ENCODE measurements around the gene EGLN2. TPM values are rescaled to one million over a fixed set of nuclear protein-coding genes. Genes with fewer than 3 reads are reported as not detected.
A peak's percentile ranks its signal among the peaks of the same experiment; 100 is the strongest.
"Not testable (repeated sequence)": the region's sequence is repeated elsewhere in the genome, so short reads cannot be mapped to it uniquely, and the experiment has no call there.

Gene EGLN2
- total RNA-seq, 1 donor from 2014 or later: 48.4 TPM

DNA sequence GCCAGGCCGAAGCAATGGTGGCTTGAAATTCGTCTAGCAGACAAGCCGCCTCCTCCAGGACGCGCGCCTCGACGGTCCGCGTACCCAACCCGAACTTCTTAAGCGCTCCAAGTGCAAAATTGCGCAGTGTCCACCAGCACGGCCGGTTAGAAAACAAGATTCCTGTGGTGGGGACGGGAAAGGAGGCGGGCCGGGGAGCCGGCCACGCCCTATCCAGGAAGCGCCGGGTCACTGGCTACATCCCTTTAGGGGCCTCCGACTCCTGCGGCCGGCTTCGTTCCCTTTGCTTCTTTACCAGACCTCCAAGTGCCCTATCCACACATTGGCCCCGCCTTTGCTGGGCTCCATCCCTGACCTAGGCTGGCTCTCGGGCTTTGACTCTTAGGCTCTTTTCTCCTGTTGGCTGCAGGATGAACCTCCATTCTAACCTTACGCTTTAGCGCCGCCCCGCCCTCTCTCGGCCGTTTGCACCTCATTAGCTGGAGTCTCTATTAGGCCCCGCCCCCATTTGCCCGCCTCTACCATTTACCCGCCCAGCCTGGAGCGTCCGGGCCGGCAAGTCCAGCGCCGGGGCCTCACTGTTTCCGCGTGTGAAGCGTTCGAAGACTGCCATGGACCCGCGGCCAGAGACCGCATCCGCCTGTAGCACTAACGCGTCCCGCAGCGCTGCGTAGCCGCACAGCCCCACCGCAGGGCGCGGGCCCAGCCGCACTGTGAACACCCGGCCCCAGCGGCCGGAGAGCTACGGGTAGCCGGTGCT lies 11.8 kb downstream of the EGLN2 start:
- DNase-seq (ENCODE audit: low spot score): peak; percentile 91
- intact Hi-C loops (cut with DNase I): not testable (repeated sequence)

DNA sequence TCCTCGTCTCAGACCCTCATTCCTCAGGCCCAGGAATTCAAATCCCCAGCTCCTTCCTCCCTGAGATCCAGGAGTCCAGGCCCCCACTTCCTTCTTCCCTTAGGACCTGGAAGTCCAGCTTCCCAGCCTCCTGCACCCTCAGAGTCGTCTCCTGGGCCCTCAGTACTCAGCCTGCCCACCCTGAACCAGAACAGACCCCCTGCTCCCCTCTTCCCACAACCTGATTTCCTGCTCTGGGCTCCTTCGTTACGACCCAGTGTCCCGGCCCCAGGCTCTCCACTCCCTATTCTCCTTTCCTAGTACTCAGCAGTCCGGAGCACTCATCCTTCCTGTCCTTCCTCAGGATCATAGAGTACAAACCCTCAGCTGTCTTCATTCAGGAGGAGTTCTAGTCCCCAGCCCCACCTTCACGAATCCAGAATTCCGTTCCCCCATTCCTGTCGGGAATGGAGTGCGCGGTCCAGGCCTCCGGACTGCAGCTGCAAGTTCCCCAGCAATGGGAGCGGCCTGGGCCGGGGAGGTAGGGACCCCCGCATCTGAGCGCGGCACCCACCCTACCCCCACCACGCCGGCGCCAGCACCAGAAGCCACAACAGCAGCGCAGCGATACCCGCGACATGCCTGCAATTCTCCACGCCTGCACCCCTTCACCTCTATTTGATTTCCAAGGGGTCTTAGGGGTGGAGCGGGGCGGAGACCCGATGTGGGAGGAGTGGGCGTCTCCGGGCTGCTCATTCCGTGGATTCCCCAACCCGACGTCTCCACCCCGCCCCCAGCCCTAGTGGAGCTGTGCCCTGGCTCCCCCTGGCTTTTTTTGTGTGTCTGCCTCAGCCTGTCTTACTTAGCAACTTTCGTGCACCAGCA lies 12.7 kb downstream of the EGLN2 start:
- no peak for DNase-seq (ENCODE audit: low spot score)
- intact Hi-C loops (cut with DNase I): no loop called here

DNA sequence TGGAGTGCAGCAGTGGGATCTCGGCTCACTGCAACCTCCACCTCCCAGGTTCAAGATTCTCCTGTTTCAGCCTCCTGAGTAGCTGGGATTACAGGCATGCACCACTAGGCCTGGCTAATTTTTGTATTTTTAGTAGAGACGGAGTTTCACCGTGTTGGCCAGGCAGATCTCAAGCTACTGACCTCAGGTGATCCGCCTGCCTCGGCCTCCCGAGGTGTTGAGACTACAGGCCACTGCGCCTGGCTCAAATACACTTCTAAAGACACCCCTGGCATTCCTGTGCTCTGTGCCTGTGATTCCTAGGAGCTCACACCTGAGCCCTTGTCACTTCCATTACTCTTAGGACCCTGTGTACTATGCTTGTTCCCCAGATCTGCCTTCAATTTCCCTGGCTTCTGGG lies 13.6 kb downstream of the EGLN2 start:
- intact Hi-C loops (cut with DNase I); DNase-seq (ENCODE audit: low spot score): not testable (repeated sequence)

DNA sequence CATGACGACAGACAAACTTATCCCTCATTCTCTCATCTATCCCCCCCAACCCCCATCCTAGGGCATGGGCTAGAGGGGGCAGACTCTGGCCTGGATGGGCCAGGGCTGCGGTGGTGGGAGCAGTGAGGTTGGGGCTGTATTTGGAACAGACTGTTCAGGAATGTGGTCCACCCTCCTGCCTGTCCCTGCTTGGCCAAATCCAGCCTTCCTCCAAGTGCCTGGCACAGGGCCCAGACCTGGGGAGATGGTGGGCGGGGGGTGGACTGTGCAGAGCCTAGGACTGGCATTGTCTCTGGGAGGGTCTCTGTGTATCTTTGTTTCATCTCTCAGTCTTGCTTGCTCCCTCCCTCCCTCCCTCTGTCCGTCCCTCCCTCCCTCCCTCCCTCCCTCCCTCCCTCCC lies 14.2 kb downstream of the EGLN2 start:
- no peak for DNase-seq (ENCODE audit: low spot score)
- intact Hi-C loops (cut with DNase I): no loop called here

DNA sequence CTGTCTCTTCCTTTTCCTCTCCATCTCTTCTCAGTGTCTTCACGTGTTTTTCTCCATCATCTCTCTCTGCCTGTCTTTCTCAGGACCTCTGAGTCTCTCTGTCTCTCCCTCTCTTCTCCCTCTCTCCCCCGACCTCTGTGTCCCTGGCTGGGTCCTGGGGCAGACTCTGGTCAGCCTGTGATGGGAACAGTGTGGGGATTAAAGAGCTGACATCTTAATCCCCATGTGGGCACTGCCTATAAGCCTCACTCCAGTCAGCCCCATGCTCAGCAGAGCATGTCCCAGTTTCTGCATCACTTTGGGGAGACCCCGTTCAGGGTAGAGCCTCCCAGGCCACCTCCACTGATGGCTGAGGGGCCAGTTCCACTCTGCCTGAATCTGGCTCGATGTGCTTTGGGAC lies 16.2 kb downstream of the EGLN2 start:
- DNase-seq (ENCODE audit: low spot score): peak; percentile 55
- intact Hi-C loops (cut with DNase I): no loop called here

DNA sequence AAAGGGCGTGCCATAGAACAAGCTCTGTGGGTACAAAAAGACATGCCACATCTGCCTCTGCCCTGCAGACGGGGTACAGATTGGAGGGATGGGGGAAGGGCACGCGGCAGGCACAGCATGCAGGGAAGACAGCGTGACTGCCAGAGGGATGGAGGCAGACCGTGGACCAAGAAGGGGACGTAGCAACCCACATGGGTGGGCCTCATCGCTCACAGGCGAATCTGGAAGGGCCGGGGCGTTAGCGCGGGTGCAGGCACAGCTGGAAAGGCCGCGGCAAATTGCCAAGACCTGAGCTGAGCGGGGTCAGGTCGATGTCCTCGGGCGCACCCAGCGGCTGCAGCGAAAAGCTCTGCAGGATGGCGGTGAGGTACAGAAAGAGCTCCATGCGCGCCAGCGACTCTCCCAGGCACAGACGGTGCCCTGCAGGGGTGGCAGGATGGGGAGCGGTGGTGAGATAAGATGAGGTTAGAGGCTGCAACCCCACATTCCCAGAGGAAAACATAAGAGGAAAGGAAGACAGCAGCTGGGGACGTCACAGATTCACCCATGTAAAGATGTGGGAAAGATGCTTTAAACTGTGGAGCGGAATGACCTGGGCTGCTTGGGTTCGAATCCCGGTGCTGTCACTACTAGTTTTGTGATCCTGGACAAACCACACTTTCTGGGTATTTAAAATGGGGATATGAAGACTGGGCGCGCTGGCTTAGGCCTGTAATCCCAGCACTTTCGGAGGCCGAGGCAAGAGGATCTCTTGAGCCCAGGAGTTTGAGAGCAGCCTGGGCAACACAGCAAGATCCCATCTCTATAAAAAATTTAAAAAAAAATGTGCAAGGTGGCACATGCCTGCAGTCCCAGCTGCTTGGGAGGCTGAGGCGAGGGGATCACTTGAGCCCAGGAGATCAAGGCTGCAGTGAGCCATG lies 19.7 kb downstream of the EGLN2 start:
- intact Hi-C loops (cut with DNase I): loop anchor here (2.0 kb wide), 1 partner anchor 156 kb away; no protein-coding TSS in a partner anchor
- DNase-seq (ENCODE audit: low spot score): peak; percentile 87

DNA sequence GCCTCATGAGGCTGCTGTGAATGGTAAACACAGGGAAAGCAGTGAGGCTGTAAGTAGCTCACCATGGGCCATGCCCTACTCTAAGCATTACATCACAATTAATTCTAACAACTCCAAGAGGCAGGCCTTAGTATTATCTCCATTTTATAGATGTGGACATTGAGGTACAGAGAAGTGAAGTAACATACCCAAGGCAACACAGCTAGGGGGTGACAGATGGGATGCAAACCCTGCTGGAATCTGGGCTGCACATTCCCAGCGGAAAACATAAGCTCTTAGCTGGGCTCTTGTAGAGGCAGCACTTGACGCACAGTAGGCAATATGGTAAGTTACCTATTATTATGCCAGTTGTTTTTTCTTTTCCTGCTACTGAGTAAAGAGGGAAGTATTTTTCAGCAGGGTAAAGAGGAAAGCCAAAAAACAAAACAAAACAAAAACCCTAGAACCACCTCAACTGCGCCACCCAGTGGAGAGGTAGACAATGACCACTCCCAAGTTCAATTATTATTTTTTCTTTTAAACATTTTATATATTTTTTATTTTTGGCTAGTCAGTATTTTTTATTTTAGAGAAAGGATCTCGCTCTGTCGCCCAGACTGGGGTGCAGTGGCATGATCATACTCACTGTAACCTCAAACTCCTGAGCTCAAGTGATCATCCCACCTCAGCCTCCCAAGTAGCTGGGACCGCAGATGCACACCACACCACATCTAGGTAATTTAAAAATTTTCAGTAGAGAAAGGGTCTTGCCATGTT lies 20.7 kb downstream of the EGLN2 start:
- intact Hi-C loops (cut with DNase I): loop anchor here (2.0 kb wide), 1 partner anchor 157 kb away; no protein-coding TSS in a partner anchor
- not testable (repeated sequence) for DNase-seq (ENCODE audit: low spot score)

DNA sequence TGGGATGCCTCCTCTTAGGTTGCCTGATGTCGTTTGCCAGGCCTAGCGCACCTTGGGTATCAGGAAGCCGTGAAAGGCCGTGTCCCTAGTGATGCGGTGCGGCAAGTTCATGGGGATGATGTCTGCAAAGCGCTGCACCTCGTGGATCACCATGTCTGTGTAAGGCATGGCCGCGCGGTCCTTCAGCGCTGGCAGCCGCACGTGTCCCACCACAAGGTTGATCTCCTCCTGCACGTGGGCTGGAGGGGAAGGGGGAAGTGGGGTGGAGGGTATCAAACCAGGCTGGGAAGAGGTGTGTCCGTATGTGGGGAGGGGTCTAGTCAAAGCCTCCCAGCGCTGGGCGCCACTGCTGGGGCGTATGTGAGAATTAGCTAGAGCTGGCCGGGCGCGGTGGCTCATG lies 23.2 kb downstream of the EGLN2 start:
- intact Hi-C loops (cut with DNase I): no loop called here
- no peak for DNase-seq (ENCODE audit: low spot score)

DNA sequence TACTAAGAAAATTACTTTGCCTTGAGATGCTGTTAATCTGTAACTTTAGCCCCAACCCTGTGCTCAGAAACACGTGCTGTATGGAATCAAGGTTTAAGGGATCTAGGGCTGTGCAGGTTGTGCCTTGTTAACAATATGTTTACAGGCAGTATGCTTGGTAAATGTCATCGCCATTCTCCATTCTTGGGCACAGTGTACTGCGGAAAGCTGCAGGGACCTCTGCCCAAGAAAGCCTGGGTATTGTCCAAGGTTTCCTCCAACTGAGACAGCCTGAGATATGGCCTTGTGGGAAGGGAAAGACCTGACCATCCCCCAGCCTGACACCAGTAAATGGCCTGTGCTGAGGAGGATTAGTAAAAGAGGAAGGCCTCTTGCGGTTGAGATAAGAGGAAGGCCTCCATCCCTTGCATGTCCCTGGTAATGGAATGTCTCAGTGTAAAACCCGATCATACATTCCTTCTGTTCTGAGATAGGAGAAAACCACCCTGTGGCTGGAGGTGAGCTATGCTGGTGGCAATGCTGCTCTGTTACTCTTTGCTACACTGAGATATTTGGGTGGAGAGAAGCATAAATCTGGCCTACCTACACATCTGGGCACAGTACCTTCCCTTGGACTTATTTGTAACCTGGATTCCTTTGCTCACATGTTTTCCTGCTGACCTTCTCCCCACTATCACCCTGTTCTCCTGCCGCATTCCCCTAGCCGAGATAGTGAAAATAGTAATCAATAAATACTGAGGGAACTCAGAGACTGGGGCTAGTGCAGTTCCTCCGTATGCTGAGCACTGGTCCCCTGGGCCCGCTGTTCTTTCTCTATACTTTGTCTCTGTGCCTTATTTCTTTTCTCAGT lies 23.9 kb downstream of the EGLN2 start:
- intact Hi-C loops (cut with DNase I); DNase-seq (ENCODE audit: low spot score): not testable (repeated sequence)

DNA sequence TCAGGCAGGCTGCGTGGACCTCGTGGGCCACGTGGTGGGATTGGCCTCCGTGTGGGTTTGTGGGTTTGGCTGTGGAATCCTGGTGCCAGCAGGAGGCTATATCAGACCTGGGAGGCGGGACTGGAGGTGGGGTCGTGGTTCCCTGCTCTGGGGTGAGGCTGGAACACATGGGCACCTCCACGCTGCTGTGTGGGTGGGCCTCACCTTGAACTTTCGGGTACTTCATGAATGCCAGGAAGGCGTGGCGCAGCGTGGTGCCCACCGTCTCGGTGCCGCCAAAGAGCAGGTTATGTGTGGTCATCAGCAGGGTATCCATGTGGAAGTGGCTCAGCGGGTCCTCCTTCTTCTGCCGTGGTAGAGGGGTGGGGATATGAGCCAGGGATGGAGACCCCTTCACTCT lies 25.9 kb downstream of the EGLN2 start:
- DNase-seq (ENCODE audit: low spot score); intact Hi-C loops (cut with DNase I): not testable (repeated sequence)

DNA sequence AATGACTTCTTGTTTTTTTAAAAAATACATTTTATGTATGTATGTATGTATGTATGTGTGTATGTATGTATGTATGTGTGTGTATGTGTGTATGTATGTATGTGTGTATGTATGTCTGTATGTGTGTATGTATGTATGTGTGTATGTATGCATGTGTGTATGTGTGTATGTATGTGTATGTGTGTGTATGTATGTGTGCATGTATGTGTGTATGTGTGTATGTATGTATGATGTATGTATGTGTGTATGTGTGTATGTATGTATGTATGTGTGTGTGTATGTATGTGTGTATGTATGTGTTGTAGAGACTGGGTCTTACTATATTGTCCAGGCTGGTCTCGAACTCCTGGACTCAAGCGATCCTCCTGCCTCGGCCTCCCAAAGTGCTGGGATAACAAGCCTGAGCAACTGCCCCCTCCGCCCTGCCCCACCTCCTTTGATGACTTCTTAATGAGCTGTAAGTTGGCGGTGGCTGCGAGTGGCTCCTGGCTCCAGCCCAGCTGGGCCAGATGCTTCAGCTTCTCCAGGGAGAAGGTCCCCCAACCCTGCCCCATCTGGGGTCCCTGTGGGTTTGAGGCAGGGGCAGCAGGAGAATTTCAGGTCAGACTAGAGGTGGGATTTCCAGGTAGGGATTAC lies 26.6 kb downstream of the EGLN2 start:
- peak; percentile 63 for DNase-seq (ENCODE audit: low spot score)
- intact Hi-C loops (cut with DNase I): not testable (repeated sequence)

DNA sequence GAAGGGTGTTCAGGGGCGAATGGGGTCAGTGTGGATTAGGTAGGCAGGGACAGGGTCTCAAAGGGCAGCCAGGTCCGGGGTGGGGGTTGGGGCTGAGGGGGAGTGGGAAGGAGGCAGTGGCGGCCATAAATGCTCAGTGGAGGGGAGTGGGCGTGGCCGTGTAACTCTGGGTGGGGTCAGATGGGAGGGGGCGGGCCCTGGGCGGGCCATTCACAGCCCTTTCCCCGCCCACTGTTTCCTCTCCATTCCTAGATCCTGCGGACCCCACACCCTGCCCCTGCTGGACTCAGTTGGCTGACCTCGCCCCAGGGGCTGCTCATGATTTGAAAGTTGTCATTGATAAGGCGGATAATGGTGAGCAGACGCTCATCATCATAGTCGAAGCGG lies 27.3 kb downstream of the EGLN2 start:
- DNase-seq (ENCODE audit: low spot score); intact Hi-C loops (cut with DNase I): not testable (repeated sequence)

DNA sequence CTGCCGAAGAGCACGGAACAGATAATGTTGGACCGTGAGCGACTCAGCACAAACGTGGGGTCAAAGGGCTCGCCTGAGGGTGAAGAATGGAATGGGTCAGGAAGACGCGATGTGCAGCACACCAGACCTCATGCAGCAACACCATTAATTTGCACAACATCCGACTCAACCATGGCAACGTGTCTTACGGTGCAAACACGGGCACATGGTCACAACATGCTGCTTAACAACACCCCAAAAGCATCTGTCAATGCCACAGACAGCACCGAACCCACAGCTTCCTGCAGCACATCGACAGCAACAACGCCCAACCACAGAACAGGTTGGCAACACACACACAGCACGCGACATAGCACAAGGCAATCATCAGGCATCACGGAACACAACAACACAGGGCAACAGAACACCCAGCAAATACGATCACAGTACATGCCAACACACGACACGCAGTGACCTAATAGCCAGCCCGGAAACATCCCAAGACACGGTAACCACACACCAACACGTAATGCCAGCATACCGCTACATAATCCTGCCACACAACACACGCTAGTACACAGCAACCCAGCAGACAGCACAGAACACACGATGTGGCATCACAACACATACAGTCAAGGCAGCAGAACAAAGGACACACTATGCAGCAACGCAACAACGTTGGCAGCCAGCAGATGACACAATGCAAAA lies 27.9 kb downstream of the EGLN2 start:
- intact Hi-C loops (cut with DNase I): not testable (repeated sequence)

DNA sequence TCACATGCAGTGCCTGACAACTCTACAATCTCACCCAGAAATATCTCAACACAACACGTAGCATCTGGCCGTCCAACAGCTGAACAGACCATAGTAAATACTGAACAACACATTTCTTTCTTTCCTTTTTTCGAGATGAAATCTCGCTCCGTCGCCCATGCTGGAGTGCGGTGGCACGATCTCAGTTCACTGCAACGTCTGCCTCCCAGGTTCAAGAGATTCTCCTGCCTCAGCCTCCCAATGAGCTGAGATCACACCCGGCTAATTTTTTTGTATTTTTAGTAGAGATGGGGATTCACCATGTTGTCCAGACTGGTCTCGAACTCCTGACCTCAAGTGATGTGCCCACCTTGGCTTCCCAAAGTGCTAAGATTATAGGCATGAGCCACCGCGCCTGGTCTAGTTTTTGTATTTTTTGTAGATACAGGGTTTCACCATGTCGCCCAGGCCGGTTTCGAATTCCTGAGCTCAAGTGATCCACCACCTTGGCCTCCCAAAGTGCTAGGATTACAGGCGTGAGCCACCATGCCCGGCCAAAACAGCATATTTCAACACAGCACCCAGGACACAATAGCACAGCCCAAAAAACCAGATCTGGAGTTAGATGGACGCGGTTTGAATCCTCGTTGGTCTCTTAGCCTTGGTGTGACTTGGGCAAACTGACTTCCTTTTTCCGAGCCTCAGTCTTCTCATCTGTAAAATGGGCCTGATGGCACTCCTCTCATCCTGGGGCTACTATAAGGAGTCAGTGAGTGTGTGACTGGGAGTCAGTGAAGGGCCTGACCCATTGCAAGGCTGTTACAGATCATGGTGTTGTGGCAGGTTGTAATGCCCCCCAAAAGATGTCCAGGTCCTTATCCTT lies 28.6 kb downstream of the EGLN2 start:
- intact Hi-C loops (cut with DNase I): no loop called here

More for the DNA sequence above, 27.9 kb downstream of the EGLN2 start:
- DNase-seq (ENCODE audit: low spot score): peak; percentile 69

DNA sequence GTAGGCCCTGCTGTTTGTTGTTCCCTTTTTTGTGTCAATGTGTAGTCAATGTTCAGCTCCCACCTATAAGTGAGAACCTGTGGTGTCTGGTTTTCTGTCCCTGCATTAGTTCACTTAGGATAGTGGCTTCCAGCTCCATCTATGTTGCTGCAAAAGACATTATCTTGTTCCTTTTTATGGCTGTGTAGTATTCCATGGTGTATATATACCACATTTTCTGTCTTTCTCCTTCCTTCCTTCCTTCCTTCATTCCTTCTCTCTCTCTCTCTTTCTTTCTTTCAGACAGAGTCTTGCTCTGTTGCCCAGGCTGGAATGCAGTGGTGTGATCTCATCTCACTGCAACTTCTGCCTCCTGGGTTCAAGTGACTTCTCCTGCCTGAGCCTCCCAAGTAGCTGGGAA lies 30.2 kb downstream of the EGLN2 start:
- no peak for DNase-seq (ENCODE audit: low spot score)
- intact Hi-C loops (cut with DNase I): no loop called here

More for the DNA sequence above, 28.6 kb downstream of the EGLN2 start:
- peak; percentile 26 for DNase-seq (ENCODE audit: low spot score)

DNA sequence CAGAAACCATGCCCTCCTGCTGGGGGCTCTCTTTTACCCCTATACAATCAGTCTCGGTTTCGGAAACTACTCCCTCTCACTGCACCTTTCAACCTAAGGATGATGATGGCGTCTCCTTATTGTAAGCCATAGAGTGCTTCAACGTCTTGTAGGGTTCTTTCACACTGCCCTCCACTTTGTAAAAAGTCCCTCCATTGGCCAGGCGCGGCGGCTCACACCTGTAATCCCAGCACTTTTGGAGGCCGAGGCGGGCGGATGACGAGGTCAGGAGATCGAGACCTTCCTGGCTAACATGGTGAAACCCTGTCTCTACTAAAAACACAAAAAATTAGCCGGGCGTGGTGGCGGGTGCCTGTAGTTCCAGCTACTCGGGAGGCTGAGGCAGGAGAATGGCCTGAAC lies 31.8 kb downstream of the EGLN2 start:
- DNase-seq (ENCODE audit: low spot score); intact Hi-C loops (cut with DNase I): not testable (repeated sequence)
